Measurements from ENCODE around the gene PEG3. TPM values are rescaled to one million over a fixed set of nuclear protein-coding genes. Genes with fewer than 3 reads are reported as not detected.

Gene PEG3
- total RNA-seq, 1 experiment from 2014 or later, result 0.83 TPM

DNA sequence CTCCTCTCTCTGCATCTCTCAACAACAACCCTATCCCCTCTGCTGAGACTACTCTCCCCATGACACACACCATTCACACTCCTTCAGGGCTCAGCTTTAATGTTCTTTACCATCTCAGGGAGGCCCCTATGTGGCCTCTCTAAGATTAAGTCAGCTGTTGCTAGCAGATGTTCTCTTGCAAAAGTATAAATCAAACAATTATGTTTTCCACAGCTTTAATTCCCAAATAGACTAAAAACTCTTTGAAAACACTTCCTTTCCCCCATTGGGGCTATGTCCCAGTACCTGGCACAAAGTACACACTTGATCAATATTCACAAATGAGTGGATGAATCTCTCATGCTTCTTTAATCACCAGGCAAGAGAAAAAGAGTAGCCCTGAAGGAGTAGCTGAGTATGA lies 5.1 kb downstream of the PEG3 start (continued):
- TF ChIP-seq, protein P1, sequence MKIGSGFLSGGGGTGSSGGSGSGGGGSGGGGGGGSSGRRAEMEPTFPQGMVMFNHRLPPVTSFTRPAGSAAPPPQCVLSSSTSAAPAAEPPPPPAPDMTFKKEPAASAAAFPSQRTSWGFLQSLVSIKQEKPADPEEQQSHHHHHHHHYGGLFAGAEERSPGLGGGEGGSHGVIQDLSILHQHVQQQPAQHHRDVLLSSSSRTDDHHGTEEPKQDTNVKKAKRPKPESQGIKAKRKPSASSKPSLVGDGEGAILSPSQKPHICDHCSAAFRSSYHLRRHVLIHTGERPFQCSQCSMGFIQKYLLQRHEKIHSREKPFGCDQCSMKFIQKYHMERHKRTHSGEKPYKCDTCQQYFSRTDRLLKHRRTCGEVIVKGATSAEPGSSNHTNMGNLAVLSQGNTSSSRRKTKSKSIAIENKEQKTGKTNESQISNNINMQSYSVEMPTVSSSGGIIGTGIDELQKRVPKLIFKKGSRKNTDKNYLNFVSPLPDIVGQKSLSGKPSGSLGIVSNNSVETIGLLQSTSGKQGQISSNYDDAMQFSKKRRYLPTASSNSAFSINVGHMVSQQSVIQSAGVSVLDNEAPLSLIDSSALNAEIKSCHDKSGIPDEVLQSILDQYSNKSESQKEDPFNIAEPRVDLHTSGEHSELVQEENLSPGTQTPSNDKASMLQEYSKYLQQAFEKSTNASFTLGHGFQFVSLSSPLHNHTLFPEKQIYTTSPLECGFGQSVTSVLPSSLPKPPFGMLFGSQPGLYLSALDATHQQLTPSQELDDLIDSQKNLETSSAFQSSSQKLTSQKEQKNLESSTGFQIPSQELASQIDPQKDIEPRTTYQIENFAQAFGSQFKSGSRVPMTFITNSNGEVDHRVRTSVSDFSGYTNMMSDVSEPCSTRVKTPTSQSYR (CRISPR knock-in tag; IDR thresholded peaks at IDR 0.05), result no peak

DNA sequence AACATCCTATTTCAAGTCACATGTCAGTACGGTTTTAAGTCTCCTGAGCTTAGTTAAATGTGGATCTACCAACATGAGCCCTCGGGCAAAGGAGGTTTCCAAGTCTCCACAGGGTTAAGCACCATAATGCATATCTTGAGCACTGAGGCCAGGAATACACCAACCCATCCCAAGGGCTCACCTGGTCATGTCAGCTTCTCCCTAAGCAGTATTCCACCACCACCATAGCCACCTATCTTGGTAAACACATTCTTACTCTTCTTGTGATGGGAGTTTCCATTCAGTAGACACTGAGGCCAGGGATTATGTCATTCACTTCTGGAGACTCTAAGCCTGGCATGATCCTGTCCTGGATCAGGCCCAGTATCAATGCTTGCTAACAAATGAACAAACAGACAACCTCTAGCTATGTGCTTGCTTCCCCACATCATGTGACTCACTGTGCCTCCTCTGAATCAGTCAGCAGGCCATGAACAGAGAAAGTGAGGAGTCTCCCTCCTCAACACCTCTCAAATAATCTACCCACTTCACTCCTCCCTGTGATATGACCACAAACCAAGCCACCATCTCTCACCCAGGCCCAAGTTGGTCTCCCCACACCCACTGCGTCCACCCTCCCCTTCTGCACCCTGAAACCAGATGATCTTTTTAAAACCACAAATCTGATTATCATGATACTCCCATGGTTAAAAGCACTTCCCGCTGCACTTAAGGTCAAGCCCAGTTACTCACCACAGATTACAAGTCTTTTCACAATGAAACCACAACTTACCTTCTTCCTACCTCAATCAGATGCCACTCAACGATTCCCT lies 5.8 kb downstream of the PEG3 start:
- Mint-ChIP-seq H3K27ac (no peak overlapping the region), H3K9me3 (peaks cover 84% of the 10 kb centered on the region), H3K4me3 (no peak overlapping the region), H3K36me3 (peaks cover 77% of the 10 kb centered on the region), H3K27me3 (ENCODE audit: low read depth) (peaks cover 15% of the 10 kb centered on the region), H3K4me1 (no peaks in the 10 kb centered on the region)
- DNase-seq (ENCODE audit: low spot score) (no peak), ATAC-seq (no peak)
- ChIA-PET CTCF (no interaction called here), POLR2A (no interaction called here)
- TF ChIP-seq CREM (CRISPR knock-in tag; IDR thresholded peaks at IDR 0.05) (no peak), IRF2 (CRISPR knock-in tag; IDR thresholded peaks at IDR 0.05; ENCODE audit: borderline replicate concordance, low read depth) (no peak), ESRRA (CRISPR knock-in tag; IDR thresholded peaks at IDR 0.05; ENCODE audit: borderline replicate concordance) (no peak), ZNF138 (CRISPR knock-in tag; conservative IDR thresholded peaks at IDR 0.05) (no peak)
- TF ChIP-seq, protein P2, sequence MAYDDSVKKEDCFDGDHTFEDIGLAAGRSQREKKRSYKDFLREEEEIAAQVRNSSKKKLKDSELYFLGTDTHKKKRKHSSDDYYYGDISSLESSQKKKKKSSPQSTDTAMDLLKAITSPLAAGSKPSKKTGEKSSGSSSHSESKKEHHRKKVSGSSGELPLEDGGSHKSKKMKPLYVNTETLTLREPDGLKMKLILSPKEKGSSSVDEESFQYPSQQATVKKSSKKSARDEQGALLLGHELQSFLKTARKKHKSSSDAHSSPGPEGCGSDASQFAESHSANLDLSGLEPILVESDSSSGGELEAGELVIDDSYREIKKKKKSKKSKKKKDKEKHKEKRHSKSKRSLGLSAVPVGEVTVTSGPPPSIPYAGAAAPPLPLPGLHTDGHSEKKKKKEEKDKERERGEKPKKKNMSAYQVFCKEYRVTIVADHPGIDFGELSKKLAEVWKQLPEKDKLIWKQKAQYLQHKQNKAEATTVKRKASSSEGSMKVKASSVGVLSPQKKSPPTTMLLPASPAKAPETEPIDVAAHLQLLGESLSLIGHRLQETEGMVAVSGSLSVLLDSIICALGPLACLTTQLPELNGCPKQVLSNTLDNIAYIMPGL (CRISPR knock-in tag; IDR thresholded peaks at IDR 0.05), result no peak
- TF ChIP-seq, protein P3, sequence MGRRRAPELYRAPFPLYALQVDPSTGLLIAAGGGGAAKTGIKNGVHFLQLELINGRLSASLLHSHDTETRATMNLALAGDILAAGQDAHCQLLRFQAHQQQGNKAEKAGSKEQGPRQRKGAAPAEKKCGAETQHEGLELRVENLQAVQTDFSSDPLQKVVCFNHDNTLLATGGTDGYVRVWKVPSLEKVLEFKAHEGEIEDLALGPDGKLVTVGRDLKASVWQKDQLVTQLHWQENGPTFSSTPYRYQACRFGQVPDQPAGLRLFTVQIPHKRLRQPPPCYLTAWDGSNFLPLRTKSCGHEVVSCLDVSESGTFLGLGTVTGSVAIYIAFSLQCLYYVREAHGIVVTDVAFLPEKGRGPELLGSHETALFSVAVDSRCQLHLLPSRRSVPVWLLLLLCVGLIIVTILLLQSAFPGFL (CRISPR knock-in tag; IDR thresholded peaks at IDR 0.05; ENCODE audit: borderline replicate concordance), result no peak
- TF ChIP-seq, protein P4, sequence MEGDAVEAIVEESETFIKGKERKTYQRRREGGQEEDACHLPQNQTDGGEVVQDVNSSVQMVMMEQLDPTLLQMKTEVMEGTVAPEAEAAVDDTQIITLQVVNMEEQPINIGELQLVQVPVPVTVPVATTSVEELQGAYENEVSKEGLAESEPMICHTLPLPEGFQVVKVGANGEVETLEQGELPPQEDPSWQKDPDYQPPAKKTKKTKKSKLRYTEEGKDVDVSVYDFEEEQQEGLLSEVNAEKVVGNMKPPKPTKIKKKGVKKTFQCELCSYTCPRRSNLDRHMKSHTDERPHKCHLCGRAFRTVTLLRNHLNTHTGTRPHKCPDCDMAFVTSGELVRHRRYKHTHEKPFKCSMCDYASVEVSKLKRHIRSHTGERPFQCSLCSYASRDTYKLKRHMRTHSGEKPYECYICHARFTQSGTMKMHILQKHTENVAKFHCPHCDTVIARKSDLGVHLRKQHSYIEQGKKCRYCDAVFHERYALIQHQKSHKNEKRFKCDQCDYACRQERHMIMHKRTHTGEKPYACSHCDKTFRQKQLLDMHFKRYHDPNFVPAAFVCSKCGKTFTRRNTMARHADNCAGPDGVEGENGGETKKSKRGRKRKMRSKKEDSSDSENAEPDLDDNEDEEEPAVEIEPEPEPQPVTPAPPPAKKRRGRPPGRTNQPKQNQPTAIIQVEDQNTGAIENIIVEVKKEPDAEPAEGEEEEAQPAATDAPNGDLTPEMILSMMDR (IDR thresholded peaks at IDR 0.05), result no peak
- TF ChIP-seq, protein P5, sequence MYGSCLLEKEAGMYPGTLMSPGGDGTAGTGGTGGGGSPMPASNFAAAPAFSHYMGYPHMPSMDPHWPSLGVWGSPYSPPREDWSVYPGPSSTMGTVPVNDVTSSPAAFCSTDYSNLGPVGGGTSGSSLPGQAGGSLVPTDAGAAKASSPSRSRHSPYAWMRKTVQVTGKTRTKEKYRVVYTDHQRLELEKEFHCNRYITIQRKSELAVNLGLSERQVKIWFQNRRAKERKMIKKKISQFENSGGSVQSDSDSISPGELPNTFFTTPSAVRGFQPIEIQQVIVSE (CRISPR knock-in tag; IDR thresholded peaks at IDR 0.05; ENCODE audit: borderline replicate concordance), result no peak
- TF ChIP-seq, protein P6, sequence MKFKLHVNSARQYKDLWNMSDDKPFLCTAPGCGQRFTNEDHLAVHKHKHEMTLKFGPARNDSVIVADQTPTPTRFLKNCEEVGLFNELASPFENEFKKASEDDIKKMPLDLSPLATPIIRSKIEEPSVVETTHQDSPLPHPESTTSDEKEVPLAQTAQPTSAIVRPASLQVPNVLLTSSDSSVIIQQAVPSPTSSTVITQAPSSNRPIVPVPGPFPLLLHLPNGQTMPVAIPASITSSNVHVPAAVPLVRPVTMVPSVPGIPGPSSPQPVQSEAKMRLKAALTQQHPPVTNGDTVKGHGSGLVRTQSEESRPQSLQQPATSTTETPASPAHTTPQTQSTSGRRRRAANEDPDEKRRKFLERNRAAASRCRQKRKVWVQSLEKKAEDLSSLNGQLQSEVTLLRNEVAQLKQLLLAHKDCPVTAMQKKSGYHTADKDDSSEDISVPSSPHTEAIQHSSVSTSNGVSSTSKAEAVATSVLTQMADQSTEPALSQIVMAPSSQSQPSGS (CRISPR knock-in tag; IDR thresholded peaks at IDR 0.05; ENCODE audit: borderline replicate concordance, low read depth), result no peak

DNA sequence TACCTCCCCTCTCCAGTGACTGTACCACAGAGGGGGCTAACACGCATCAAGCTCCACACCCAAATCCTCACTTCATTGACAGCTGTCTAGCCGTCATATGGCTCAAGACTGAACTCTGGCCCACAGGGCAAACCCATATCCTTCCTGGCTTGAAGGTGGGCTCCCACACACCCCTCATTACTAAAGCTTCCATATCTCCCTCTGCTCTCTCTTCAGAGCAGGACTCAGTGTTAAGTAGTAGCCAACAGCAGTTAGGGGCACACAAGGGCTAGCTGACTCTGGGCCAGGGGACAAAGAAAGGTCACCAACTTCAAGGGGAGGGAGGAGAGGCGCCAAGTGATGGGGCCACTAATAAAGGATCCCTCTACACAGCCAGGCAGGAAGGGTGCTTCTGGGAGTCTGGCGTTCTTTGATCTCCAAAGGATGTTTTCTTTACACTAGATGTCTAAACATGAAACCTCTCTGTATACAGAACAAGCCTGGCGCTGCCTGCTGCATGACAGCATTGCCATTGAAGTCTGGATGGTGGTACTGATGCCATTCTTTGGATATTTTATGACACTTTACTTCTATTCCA lies 8.1 kb downstream of the PEG3 start:
- H3K27ac Mint-ChIP-seq, result no peak overlapping the region
- ATAC-seq, result no peak
- peaks cover 4% of the 10 kb centered on the region for H3K27me3 Mint-ChIP-seq (ENCODE audit: low read depth)
- POLR2A ChIA-PET, result no interaction called here
- no peaks in the 10 kb centered on the region for H3K4me1 Mint-ChIP-seq
- H3K4me3 Mint-ChIP-seq, result no peak overlapping the region
- no peak for DNase-seq (ENCODE audit: low spot score)
- CTCF ChIA-PET, result no interaction called here
- peaks cover 80% of the 10 kb centered on the region for H3K36me3 Mint-ChIP-seq
- H3K9me3 Mint-ChIP-seq, result peaks cover 90% of the 10 kb centered on the region
- TF ChIP-seq TEAD4 (CRISPR knock-in tag; IDR thresholded peaks at IDR 0.05) (no peak), MXD4 (CRISPR knock-in tag; IDR thresholded peaks at IDR 0.05; ENCODE audit: borderline replicate concordance) (no peak), ZNF138 (CRISPR knock-in tag; conservative IDR thresholded peaks at IDR 0.05) (no peak), RORB (CRISPR knock-in tag; IDR thresholded peaks at IDR 0.05) (no peak), GABPB1 (CRISPR knock-in tag; IDR thresholded peaks at IDR 0.05) (no peak), HMGA2 (CRISPR knock-in tag; IDR thresholded peaks at IDR 0.05) (no peak)
- TF ChIP-seq, protein P7, sequence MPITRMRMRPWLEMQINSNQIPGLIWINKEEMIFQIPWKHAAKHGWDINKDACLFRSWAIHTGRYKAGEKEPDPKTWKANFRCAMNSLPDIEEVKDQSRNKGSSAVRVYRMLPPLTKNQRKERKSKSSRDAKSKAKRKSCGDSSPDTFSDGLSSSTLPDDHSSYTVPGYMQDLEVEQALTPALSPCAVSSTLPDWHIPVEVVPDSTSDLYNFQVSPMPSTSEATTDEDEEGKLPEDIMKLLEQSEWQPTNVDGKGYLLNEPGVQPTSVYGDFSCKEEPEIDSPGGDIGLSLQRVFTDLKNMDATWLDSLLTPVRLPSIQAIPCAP (CRISPR knock-in tag; IDR thresholded peaks at IDR 0.05), result no peak

All from WTC11 (cell line).